HepG2 (cell line): ENCODE measurements around the gene PIK3IP1. TPM values are rescaled to one million over a fixed set of nuclear protein-coding genes. Genes with fewer than 3 reads are reported as not detected.

Experiments
- HNF1A ChIP-seq, 2 experiments: sonication (generic) in 1 of 2; formaldehyde crosslinking in 1 of 2; IDR thresholded peaks; 2 replicates each; pipeline versions ENCODE4 v1.4.0 to v1.6.1; 2016 to 2020; ENCODE audit warnings: borderline replicate concordance in 1 of 2, low read depth in 1 of 2, mild to moderate bottlenecking in 1 of 2, missing genetic modification reagents in 1 of 2
- IRF2 ChIP-seq: IDR thresholded peaks from 2 replicates; pipeline ENCODE4 v1.6.1; 2018; ENCODE audit warnings: missing genetic modification reagents, missing compliant biosample characterization
- IRX3 ChIP-seq: sonication (generic); formaldehyde crosslinking; IDR thresholded peaks from 2 replicates; pipeline ENCODE4 v1.8.1; 2023; ENCODE audit warnings: mild to moderate bottlenecking, low read depth, missing genetic modification reagents, borderline replicate concordance
- KDM6A ChIP-seq: IDR thresholded peaks from 2 replicates; pipeline ENCODE4 v1.6.1; 2016; ENCODE audit warnings: low read depth
- KLF16 ChIP-seq, 2 experiments: sonication (generic) in 1 of 2; formaldehyde crosslinking in 1 of 2; IDR thresholded peaks; 2 replicates each; pipeline versions ENCODE4 v1.6.1 to v1.8.0; 2016 to 2023; ENCODE audit warnings: missing genetic modification reagents in 2 of 2, missing compliant biosample characterization in 1 of 2
- KMT2A ChIP-seq: sonication (generic); formaldehyde crosslinking; IDR thresholded peaks from 2 replicates; pipeline ENCODE4 v1.4.0; 2020; ENCODE audit warnings: missing genetic modification reagents
- KMT2B ChIP-seq: IDR thresholded peaks from 2 replicates; pipeline ENCODE4 v1.6.1; 2016; ENCODE audit warnings: missing genetic modification reagents, missing compliant biosample characterization
- MTA1 ChIP-seq: sonication (generic); formaldehyde crosslinking; IDR thresholded peaks from 2 replicates; pipeline ENCODE4 v1.4.0; 2020; ENCODE audit warnings: missing genetic modification reagents, mild to moderate bottlenecking, borderline replicate concordance
- PREB ChIP-seq: sonication (generic); formaldehyde crosslinking; IDR thresholded peaks from 2 replicates; pipeline ENCODE4 v1.4.0; 2020; ENCODE audit warnings: missing genetic modification reagents
- RBAK ChIP-seq: sonication (generic); formaldehyde crosslinking; IDR thresholded peaks from 2 replicates; pipeline ENCODE4 v1.5.1; 2020; ENCODE audit warnings: mild to moderate bottlenecking, missing genetic modification reagents
- SIX4 ChIP-seq: sonication (generic); formaldehyde crosslinking; IDR thresholded peaks from 2 replicates; pipeline ENCODE4 v1.4.0; 2020; ENCODE audit warnings: missing genetic modification reagents
- SMC3 ChIP-seq: IDR thresholded peaks from 2 replicates; pipeline ENCODE4 v1.6.1; 2011; ENCODE audit warnings: low read length, improper control_type of control experiment
- TBL1XR1 ChIP-seq: fragments of 150-350 bp; IDR thresholded peaks from 2 replicates; pipeline ENCODE4 v1.6.1; 2014; ENCODE audit warnings: borderline replicate concordance, low read length; ENCODE audit not compliant: partially characterized antibody
- YEATS4 ChIP-seq: sonication (generic); formaldehyde crosslinking; IDR thresholded peaks from 2 replicates; pipeline ENCODE4 v1.4.0; 2020; ENCODE audit warnings: missing genetic modification reagents, borderline replicate concordance
- ZC3H4 ChIP-seq: sonication (generic); formaldehyde crosslinking; IDR thresholded peaks from 2 replicates; pipeline ENCODE4 v1.4.0; 2020; ENCODE audit warnings: missing genetic modification reagents, borderline replicate concordance
- ZFP90 ChIP-seq: sonication (generic); formaldehyde crosslinking; IDR thresholded peaks from 2 replicates; pipeline ENCODE4 v1.8.0; 2022; ENCODE audit warnings: missing genetic modification reagents, mild to moderate bottlenecking, inconsistent platforms, borderline replicate concordance
- ZNF234 ChIP-seq: sonication (generic); formaldehyde crosslinking; conservative IDR thresholded peaks from 2 replicates; pipeline ENCODE4 v1.5.1; 2020; ENCODE audit warnings: mild to moderate bottlenecking, missing genetic modification reagents
- ZNF749 ChIP-seq: sonication (generic); formaldehyde crosslinking; IDR thresholded peaks from 2 replicates; pipeline ENCODE4 v1.8.0; 2022; ENCODE audit warnings: mild to moderate bottlenecking, missing genetic modification reagents, moderate library complexity, borderline replicate concordance
- ZNF75D ChIP-seq: sonication (generic); formaldehyde crosslinking; IDR thresholded peaks from 2 replicates; pipeline ENCODE4 v1.8.1; 2023; ENCODE audit warnings: missing genetic modification reagents, mild to moderate bottlenecking, borderline replicate concordance
- ZNF841 ChIP-seq: sonication (generic); formaldehyde crosslinking; IDR thresholded peaks from 2 replicates; pipeline ENCODE4 v1.8.1; 2023; ENCODE audit warnings: missing genetic modification reagents, borderline replicate concordance
- polyA plus RNA-seq, 8 experiments: library from polyadenylated mRNA; depleted of rRNA in 3 of 8; stranded (reverse) in 7 of 8; unstranded in 1 of 8; fragments of >200 nt; fragmentation: Illumina TruSeq in 4 of 8; extraction: Trizol in 4 of 8; gene quantifications; 2 replicates each; pipeline versions ENCODE4 v1.2.1 to v1.2.3, GENCODE V29; 2011 to 2016; ENCODE audit warnings: low read depth in 4 of 8, missing spikeins in 1 of 8, mixed read lengths in 1 of 8; ENCODE audit not compliant: insufficient read depth in 1 of 8
- total RNA-seq, 5 experiments: library from RNA; depleted of rRNA; stranded (reverse); fragments of >200 nt; fragmentation: Illumina TruSeq; extraction: Trizol; gene quantifications; 2 replicates each; pipeline ENCODE4 v1.2.3, GENCODE V29; 2016; ENCODE audit warnings: low read depth in 1 of 5
- TF ChIP-seq, protein P1 (sequence below): sonication (generic); formaldehyde crosslinking; IDR thresholded peaks from 2 replicates; pipeline ENCODE4 v1.5.0; 2020; ENCODE audit warnings: missing genetic modification reagents
- TF ChIP-seq, protein P2 (sequence below): sonication (generic); formaldehyde crosslinking; conservative IDR thresholded peaks from 2 replicates; pipeline ENCODE4 v1.4.0; 2020; ENCODE audit warnings: missing genetic modification reagents

PIK3IP1 gene
- total and polyA plus RNA-seq, 2 of the 13 experiments (the other 11 are each of a cell fraction or from before 2014, with no cell fraction given): 1.3 to 2.5 TPM

DNA sequence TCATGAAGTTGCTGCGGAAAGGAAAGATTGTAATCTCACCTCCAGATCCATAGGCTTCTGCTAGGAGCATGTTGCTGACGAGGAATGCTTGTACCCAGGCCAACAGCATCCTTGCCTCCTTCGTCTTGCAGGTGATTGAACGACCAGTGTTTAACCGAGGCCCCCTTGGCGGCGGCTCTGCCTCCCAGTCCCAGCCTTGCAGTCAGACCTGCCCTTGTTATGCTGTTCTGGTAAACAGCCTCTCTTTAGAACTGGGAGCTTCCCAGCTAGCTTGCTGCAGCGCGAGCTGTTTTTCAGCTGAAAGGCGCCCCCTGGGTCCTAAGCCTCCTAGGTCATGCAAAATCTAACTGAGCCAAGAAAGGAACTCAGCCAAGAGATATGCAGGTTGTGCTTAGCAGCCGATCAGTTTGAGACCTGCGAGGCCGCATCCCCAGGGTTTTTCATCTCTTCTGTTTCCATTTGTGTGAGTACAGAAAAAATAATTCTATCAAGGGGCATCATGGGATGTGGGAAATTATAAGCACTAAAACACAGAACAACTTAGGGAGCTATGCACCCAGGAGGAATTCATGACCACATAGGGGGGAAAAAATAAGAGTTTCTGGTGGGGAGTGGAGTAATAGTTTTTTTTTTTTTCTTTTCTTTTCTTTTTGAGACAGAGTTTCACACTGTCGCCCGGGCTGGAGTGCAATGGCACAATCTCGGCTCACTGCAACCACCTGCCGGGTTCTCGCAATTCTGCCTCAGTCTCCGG, at the start of gene PIK3IP1 (continued):
- TF ChIP-seq HNF1A (IDR thresholded peaks at IDR 0.05; ENCODE audit: low read depth) (no peak), HNF1A (CRISPR knock-in tag; IDR thresholded peaks at IDR 0.05; ENCODE audit: borderline replicate concordance) (0 out of 2 replicates have a peak, but pooled peaks have one; percentile 32), ZFP90 (no peak), TBL1XR1 (no peak), PREB (CRISPR knock-in tag) (no peak), IRX3 (0 out of 2 replicates have a peak, but pooled peaks have one; percentile 31), KDM6A (no peak), YEATS4 (no peak), MTA1 (0 out of 2 replicates have a peak, but pooled peaks have one; percentile 24), KMT2B (CRISPR knock-in tag) (peak; percentile 57), RBAK (CRISPR knock-in tag) (no peak), ZNF841 (CRISPR knock-in tag) (no peak), ZNF75D (no peak), KMT2A (CRISPR knock-in tag) (peak; percentile 49; the same call in 1 of the 2 replicates), SMC3 (peak; percentile 39; the same call in 1 of the 2 replicates), KLF16 (CRISPR knock-in tag; IDR thresholded peaks at IDR 0.05) (no peak), SIX4 (no peak), ZNF749 (CRISPR knock-in tag) (no peak), IRF2 (CRISPR knock-in tag) (peak; percentile 39; the same call in 1 of the 2 replicates), ZNF234 (no peak), ZC3H4 (CRISPR knock-in tag) (no peak)
- TF ChIP-seq, protein P1, sequence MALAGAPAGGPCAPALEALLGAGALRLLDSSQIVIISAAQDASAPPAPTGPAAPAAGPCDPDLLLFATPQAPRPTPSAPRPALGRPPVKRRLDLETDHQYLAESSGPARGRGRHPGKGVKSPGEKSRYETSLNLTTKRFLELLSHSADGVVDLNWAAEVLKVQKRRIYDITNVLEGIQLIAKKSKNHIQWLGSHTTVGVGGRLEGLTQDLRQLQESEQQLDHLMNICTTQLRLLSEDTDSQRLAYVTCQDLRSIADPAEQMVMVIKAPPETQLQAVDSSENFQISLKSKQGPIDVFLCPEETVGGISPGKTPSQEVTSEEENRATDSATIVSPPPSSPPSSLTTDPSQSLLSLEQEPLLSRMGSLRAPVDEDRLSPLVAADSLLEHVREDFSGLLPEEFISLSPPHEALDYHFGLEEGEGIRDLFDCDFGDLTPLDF: no peak
- TF ChIP-seq, protein P2, sequence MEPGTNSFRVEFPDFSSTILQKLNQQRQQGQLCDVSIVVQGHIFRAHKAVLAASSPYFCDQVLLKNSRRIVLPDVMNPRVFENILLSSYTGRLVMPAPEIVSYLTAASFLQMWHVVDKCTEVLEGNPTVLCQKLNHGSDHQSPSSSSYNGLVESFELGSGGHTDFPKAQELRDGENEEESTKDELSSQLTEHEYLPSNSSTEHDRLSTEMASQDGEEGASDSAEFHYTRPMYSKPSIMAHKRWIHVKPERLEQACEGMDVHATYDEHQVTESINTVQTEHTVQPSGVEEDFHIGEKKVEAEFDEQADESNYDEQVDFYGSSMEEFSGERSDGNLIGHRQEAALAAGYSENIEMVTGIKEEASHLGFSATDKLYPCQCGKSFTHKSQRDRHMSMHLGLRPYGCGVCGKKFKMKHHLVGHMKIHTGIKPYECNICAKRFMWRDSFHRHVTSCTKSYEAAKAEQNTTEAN (CRISPR knock-in tag): no peak
